ENCODE results near the gene SDCCAG8.

The SDCCAG8 gene

DNA sequence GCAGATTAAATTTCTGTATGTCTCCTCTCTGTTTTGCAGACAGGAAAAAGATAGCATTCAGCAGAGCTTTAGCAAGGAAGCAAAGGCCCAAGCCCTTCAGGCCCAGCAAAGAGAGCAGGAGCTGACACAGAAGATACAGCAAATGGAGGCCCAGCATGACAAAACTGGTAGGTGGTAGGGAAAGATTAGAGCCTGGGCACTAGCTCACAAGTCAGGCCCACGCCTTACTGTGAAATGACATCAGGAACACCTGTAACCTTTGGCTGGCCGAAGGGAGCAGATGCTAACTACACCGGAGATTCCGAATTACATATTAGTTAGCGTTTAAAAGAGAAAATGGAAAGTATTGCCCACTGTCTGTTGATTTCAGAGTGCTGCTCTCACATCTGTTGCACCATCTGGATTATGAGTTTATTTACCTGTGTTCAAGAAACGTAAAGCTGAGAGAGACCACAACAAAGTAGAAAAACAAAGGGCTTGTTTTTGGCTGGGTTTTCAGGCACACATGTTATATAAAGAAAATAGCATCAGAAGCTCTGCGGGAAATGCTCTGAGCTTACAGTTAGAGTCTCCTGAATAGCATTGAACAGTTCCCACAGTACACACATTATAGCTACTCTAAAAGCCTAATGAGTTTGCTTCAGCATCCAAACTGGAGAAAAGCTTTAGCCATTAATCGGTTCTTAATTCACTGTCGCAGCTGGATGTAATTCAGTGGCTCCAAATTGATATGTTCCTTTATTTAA lies 160.0 kb downstream of the SDCCAG8 start:
- Histone ChIP-seq H3K4me2 (no peak overlapping the region), H3K27ac (no peak overlapping the region), H3K4me1 (ENCODE audit: low read depth, poor library complexity, severe bottlenecking) (peaks cover 32% of the 10 kb centered on the region), H2AFZ (ENCODE audit: low read depth) (no peak overlapping the region), H4K20me1 (ENCODE audit: insufficient read depth) (no peaks in the 10 kb centered on the region), H3K79me2 (ENCODE audit: insufficient read depth, low read depth) (no peaks in the 10 kb centered on the region), H3K4me3 (IDR thresholded peaks at IDR 0.05; ENCODE audit: insufficient read depth, low read depth, low read length) (no peak overlapping the region), H3K36me3 (ENCODE audit: insufficient read depth) (no peaks in the 10 kb centered on the region), H3K9ac (no peak overlapping the region), H3K27me3 (ENCODE audit: insufficient read depth, low read depth) (no peaks in the 10 kb centered on the region)
- TF ChIP-seq, protein P1, sequence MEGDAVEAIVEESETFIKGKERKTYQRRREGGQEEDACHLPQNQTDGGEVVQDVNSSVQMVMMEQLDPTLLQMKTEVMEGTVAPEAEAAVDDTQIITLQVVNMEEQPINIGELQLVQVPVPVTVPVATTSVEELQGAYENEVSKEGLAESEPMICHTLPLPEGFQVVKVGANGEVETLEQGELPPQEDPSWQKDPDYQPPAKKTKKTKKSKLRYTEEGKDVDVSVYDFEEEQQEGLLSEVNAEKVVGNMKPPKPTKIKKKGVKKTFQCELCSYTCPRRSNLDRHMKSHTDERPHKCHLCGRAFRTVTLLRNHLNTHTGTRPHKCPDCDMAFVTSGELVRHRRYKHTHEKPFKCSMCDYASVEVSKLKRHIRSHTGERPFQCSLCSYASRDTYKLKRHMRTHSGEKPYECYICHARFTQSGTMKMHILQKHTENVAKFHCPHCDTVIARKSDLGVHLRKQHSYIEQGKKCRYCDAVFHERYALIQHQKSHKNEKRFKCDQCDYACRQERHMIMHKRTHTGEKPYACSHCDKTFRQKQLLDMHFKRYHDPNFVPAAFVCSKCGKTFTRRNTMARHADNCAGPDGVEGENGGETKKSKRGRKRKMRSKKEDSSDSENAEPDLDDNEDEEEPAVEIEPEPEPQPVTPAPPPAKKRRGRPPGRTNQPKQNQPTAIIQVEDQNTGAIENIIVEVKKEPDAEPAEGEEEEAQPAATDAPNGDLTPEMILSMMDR (conservative IDR thresholded peaks at IDR 0.05; ENCODE audit: low read depth, low read length): no peak

DNA sequence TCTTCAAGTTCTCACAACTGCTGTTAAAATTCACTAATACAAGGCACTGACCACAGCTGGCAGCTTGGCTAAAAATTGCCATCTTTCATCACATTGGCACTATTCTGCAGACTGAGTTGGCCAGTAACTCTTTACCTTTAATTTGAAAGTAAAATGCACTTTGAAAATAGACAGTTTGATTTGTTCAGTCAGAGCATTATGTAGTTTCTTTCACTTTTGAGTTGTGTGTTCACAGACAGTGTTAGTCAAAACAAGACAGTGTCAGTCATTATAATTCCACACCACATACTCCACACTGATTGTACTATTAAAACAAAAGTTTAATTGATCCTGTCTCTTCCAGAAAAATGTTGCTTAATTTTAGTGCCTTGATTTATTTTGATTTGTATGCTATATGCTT lies 160.7 kb downstream of the SDCCAG8 start:
- TF ChIP-seq, protein P1 (conservative IDR thresholded peaks at IDR 0.05; ENCODE audit: low read depth, low read length): no peak
- Histone ChIP-seq H3K4me1 (ENCODE audit: low read depth, poor library complexity, severe bottlenecking) (peaks cover 39% of the 10 kb centered on the region), H3K79me2 (ENCODE audit: insufficient read depth, low read depth) (no peaks in the 10 kb centered on the region), H4K20me1 (ENCODE audit: insufficient read depth) (no peaks in the 10 kb centered on the region), H3K36me3 (ENCODE audit: insufficient read depth) (no peaks in the 10 kb centered on the region), H3K27ac (no peak overlapping the region), H3K4me2 (no peak overlapping the region), H3K4me3 (IDR thresholded peaks at IDR 0.05; ENCODE audit: insufficient read depth, low read depth, low read length) (no peak overlapping the region), H3K27me3 (ENCODE audit: insufficient read depth, low read depth) (no peaks in the 10 kb centered on the region), H2AFZ (ENCODE audit: low read depth) (no peak overlapping the region), H3K9ac (no peak overlapping the region)

- Histone ChIP-seq H4K20me1 (ENCODE audit: insufficient read depth) (no peaks in the 10 kb centered on the region), H3K79me2 (ENCODE audit: insufficient read depth, low read depth) (no peaks in the 10 kb centered on the region), H3K27ac (no peak overlapping the region), H3K9ac (no peak overlapping the region), H3K36me3 (ENCODE audit: insufficient read depth) (no peaks in the 10 kb centered on the region), H2AFZ (ENCODE audit: low read depth) (no peak overlapping the region), H3K27me3 (ENCODE audit: insufficient read depth, low read depth) (no peaks in the 10 kb centered on the region), H3K4me1 (ENCODE audit: low read depth, poor library complexity, severe bottlenecking) (peaks cover 50% of the 10 kb centered on the region), H3K4me2 (peak overlapping the region; percentile 70; the same call in 1 of the 2 replicates), H3K4me3 (IDR thresholded peaks at IDR 0.05; ENCODE audit: insufficient read depth, low read depth, low read length) (no peak overlapping the region)
- TF ChIP-seq, protein P1 (conservative IDR thresholded peaks at IDR 0.05; ENCODE audit: low read depth, low read length): no peak
These were observed 164.4 kb downstream of the SDCCAG8 start for GRCh38 chr1:243420016-243420945.

- Histone ChIP-seq H3K4me3 (IDR thresholded peaks at IDR 0.05; ENCODE audit: insufficient read depth, low read depth, low read length) (no peak overlapping the region), H4K20me1 (ENCODE audit: insufficient read depth) (no peaks in the 10 kb centered on the region), H3K4me2 (peak overlapping the region; percentile 70), H3K4me1 (ENCODE audit: low read depth, poor library complexity, severe bottlenecking) (peaks cover 47% of the 10 kb centered on the region), H3K9ac (peak overlapping the region; percentile 57; the same call in 1 of the 2 replicates), H3K36me3 (ENCODE audit: insufficient read depth) (no peaks in the 10 kb centered on the region), H3K27ac (peak overlapping the region; percentile 85), H3K27me3 (ENCODE audit: insufficient read depth, low read depth) (no peaks in the 10 kb centered on the region), H3K79me2 (ENCODE audit: insufficient read depth, low read depth) (no peaks in the 10 kb centered on the region), H2AFZ (ENCODE audit: low read depth) (peak overlapping the region; percentile 70)
- TF ChIP-seq, protein P1 (conservative IDR thresholded peaks at IDR 0.05; ENCODE audit: low read depth, low read length): no peak
These were observed 165.3 kb downstream of the SDCCAG8 start for GRCh38 chr1:243420946-243421685.

Measured in KMS-11 (cell line).